ENCODE data around the gene ATP2A1. TPM values are rescaled to one million over a fixed set of nuclear protein-coding genes. Genes with fewer than 3 reads are reported as not detected.

Gene ATP2A1
- total and polyA plus RNA-seq, 2 donors (not counting 3 experiments of a cell fraction or from before 2014, with no cell fraction given), result 1.2 to 2.5 TPM

GRCh38 chr16:28842696-28843095, 35.6 kb upstream of the ATP2A1 start:
- intact Hi-C loops (cut with micrococcal nuclease), result no loop called here
- H3K4me1 ChIP-seq (ENCODE audit: control insufficient read depth, extremely low read depth, insufficient read depth, low read length), result peaks cover 13% of the 10 kb centered on the region
- TF ChIP-seq JUN (IDR thresholded peaks at IDR 0.05; ENCODE audit: borderline replicate concordance, insufficient read depth, insufficient read length, low read depth) (no peak), EZH2 (IDR thresholded peaks at IDR 0.05; ENCODE audit: borderline replicate concordance, low read depth, low read length, severe bottlenecking) (no peak), MYC (IDR thresholded peaks at IDR 0.05; ENCODE audit: low read depth, low read length) (no peak), CTCF (IDR thresholded peaks at IDR 0.05; ENCODE audit: extremely low read depth in 1 of 2, insufficient read depth in 1 of 2, low read depth in 1 of 2, low read length in 2 of 2) (no peak), POLR2AphosphoS5 (IDR thresholded peaks at IDR 0.05; ENCODE audit: insufficient read depth, low read depth, low read length) (no peak), GATA2 (IDR thresholded peaks at IDR 0.05; ENCODE audit: insufficient read depth, insufficient read length, low read depth, low read length) (no peak)
- TF ChIP-seq, protein P1, sequence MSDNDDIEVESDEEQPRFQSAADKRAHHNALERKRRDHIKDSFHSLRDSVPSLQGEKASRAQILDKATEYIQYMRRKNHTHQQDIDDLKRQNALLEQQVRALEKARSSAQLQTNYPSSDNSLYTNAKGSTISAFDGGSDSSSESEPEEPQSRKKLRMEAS (IDR thresholded peaks at IDR 0.05; ENCODE audit: insufficient read depth, insufficient read length), result no peak
- no peaks in the 10 kb centered on the region for H3K9me1 ChIP-seq (replicated peaks; ENCODE audit: control insufficient read depth, extremely low read depth, insufficient read depth, low read length)
- no TSS peak for BruUV-seq (replicated peaks)
- no peak overlapping the region for H3K4me2 ChIP-seq (ENCODE audit: insufficient read depth, low read length)
- no peaks in the 10 kb centered on the region for H4K20me1 ChIP-seq (replicated peaks; ENCODE audit: control insufficient read depth, extremely low read depth, insufficient read depth, low read length)
- H3K79me2 ChIP-seq (ENCODE audit: control insufficient read depth, insufficient read depth, low read length), result peaks cover 27% of the 10 kb centered on the region
- H3K36me3 ChIP-seq (ENCODE audit: control insufficient read depth in 2 of 2, extremely low read depth in 1 of 2, insufficient read depth in 2 of 2, low read length in 2 of 2), result peaks cover 11 to 27% of the 10 kb centered on the region in 2 experiments
- no peaks in the 10 kb centered on the region for H3K27me3 ChIP-seq (ENCODE audit: control insufficient read depth in 2 of 2, insufficient read depth in 2 of 2, low read length in 2 of 2)
- CTCF ChIA-PET, result interaction anchor here (0.8 to 1.2 kb wide), 2 partner anchors 10 to 103 kb away, joined by 3 to 4 read pairs; no protein-coding TSS in a partner anchor
- H3K4me3 ChIP-seq (replicated peaks in 1 of 3; ENCODE audit: insufficient read depth in 1 of 3, low read depth in 1 of 3, low read length in 3 of 3), result no peak overlapping the region
- FAIRE-seq, result no peak
- dilution Hi-C loops (cut with MboI; ENCODE audit: extremely low pct_ligation_motif_present, low sequenced_read_pairs), result no loop called here
- POLR2A ChIA-PET, result no interaction called here
- no peak overlapping the region for H2AFZ ChIP-seq (ENCODE audit: low read depth, low read length)
- DNase-seq (ENCODE audit: low read depth, low spot score), result no peak
- no peaks in the 10 kb centered on the region for H3K9me3 ChIP-seq (replicated peaks; ENCODE audit: control insufficient read depth, insufficient read depth, low read length)
- no peak overlapping the region for H3K27ac ChIP-seq (ENCODE audit: insufficient read depth, low read depth, low read length)
- H3K9ac ChIP-seq (replicated peaks; ENCODE audit: extremely low read depth, insufficient read depth, low read length), result no peak overlapping the region
